CD14-positive monocyte (primary cell): Measurements from ENCODE around the gene CXCL12. TPM values are rescaled to one million over a fixed set of nuclear protein-coding genes. Genes with fewer than 3 reads are reported as not detected.

ENCODE experiments used
- DNase-seq, 3 donors: peaks; one replicate each; pipeline ENCODE4 v3.0.0-alpha.2; 2011 to 2022
- H2AFZ ChIP-seq: 2 replicates; pipeline ENCODE4 v1.6.0; 2012; ENCODE audit warnings: mild to moderate bottlenecking, low read depth, low read length, inconsistent platforms; ENCODE audit not compliant: insufficient read depth, poor library complexity, severe bottlenecking
- H3K27ac ChIP-seq, 2 donors: 1 replicate in 1 of 2; 2 replicates in 1 of 2; pipeline ENCODE4 v1.5.1; 2012 to 2013; ENCODE audit warnings: low read length in 2 of 2, control low read depth in 1 of 2, inconsistent platforms in 1 of 2, low read depth in 1 of 2, mild to moderate bottlenecking in 1 of 2
- H3K27me3 ChIP-seq, 2 donors: one replicate each; pipeline versions ENCODE4 v1.6.0 to v1.6.1; 2011 to 2013; ENCODE audit warnings: low read length in 2 of 2; ENCODE audit not compliant: control insufficient read depth in 2 of 2, insufficient read depth in 2 of 2
- H3K36me3 ChIP-seq, 2 donors: replicated peaks in 1 of 2; 1 replicate in 1 of 2; 2 replicates in 1 of 2; pipeline versions ENCODE4 v1.5.1 to v1.6.1; 2012 to 2013; ENCODE audit warnings: low read length in 2 of 2, control low read depth in 1 of 2, inconsistent platforms in 1 of 2, mild to moderate bottlenecking in 1 of 2; ENCODE audit not compliant: insufficient read depth in 2 of 2, control insufficient read depth in 1 of 2
- H3K4me1 ChIP-seq, 2 donors: 1 replicate in 1 of 2; 2 replicates in 1 of 2; pipeline versions ENCODE4 v1.5.1 to v1.6.1; 2012 to 2013; ENCODE audit warnings: low read length in 2 of 2, control low read depth in 1 of 2, inconsistent platforms in 1 of 2, mild to moderate bottlenecking in 1 of 2, moderate library complexity in 1 of 2; ENCODE audit not compliant: insufficient read depth in 2 of 2, control insufficient read depth in 1 of 2
- H3K4me2 ChIP-seq: replicated peaks from 2 replicates; pipeline ENCODE3; 2012; ENCODE audit warnings: low read length, moderate library complexity, mild to moderate bottlenecking; ENCODE audit not compliant: poor library complexity, severe bottlenecking; ENCODE audit errors: extremely low read depth
- H3K4me3 ChIP-seq, 3 experiments: fragments of 200-600 bp in 1 of 3; sonication (generic) in 1 of 3; replicated peaks in 1 of 3; 1 replicate in 2 of 3; 2 replicates in 1 of 3; pipeline ENCODE4 v1.5.1; 2011 to 2013; ENCODE audit warnings: low read length in 3 of 3, mild to moderate bottlenecking in 3 of 3, control low read depth in 2 of 3, low read depth in 2 of 3, inconsistent platforms in 1 of 3, moderate library complexity in 1 of 3
- H3K79me2 ChIP-seq: 2 replicates; pipeline ENCODE4 v1.6.0; 2012; ENCODE audit warnings: mild to moderate bottlenecking, control low read depth, inconsistent platforms, low read length, moderate library complexity; ENCODE audit not compliant: insufficient read depth
- H3K9ac ChIP-seq: 2 replicates; pipeline ENCODE4 v1.6.0; 2017; ENCODE audit warnings: low read length, mild to moderate bottlenecking; ENCODE audit not compliant: insufficient read depth, poor library complexity, severe bottlenecking
- H3K9me3 ChIP-seq, 2 donors: replicated peaks in 1 of 2; 1 replicate in 1 of 2; 2 replicates in 1 of 2; pipeline versions ENCODE4 v1.5.1 to v1.6.1; 2012 to 2013; ENCODE audit warnings: low read length in 2 of 2, control low read depth in 1 of 2; ENCODE audit not compliant: control insufficient read depth in 1 of 2, insufficient read depth in 1 of 2
- H4K20me1 ChIP-seq: 2 replicates; pipeline ENCODE4 v1.6.0; 2012; ENCODE audit warnings: mild to moderate bottlenecking, low read length, control low read depth, moderate library complexity; ENCODE audit not compliant: insufficient read depth
- H3K27ac Mint-ChIP-seq, 7 donors: one replicate each; pipeline ENCODE4 v1.8.0; 2020; ENCODE audit warnings: mild to moderate bottlenecking in 7 of 7, mixed read lengths in 7 of 7, moderate library complexity in 6 of 7, inconsistent platforms in 2 of 7
- H3K27me3 Mint-ChIP-seq, 3 donors: one replicate each; pipeline ENCODE4 v1.8.0; 2021 to 2022; ENCODE audit warnings: low read depth in 3 of 3, mild to moderate bottlenecking in 3 of 3, mixed read lengths in 3 of 3, moderate library complexity in 3 of 3, inconsistent platforms in 1 of 3
- H3K36me3 Mint-ChIP-seq, 2 donors: one replicate each; pipeline ENCODE4 v1.8.0; 2020; ENCODE audit warnings: mixed read lengths in 2 of 2, inconsistent platforms in 1 of 2, mild to moderate bottlenecking in 1 of 2
- H3K4me1 Mint-ChIP-seq: one replicate; pipeline ENCODE4 v1.8.0; 2020; ENCODE audit warnings: mild to moderate bottlenecking, mixed read lengths
- H3K4me3 Mint-ChIP-seq, 2 donors: one replicate each; pipeline ENCODE4 v1.8.0; 2020; ENCODE audit warnings: mild to moderate bottlenecking in 2 of 2, mixed read lengths in 2 of 2, moderate library complexity in 1 of 2
- H3K9me3 Mint-ChIP-seq, 7 donors: one replicate each; pipeline ENCODE4 v1.8.0; 2020 to 2022; ENCODE audit warnings: mixed read lengths in 7 of 7, mild to moderate bottlenecking in 6 of 7, moderate library complexity in 6 of 7, inconsistent platforms in 2 of 7
- CTCF ChIP-seq: fragments of 200-600 bp; IDR thresholded peaks from one replicate; pipeline ENCODE4 v1.8.0; 2022; ENCODE audit warnings: antibody characterized with exemption, mild to moderate bottlenecking
- WGBS: methylation state at CpG from one replicate; pipeline ENCODE4 v1.1.5; 2013; ENCODE audit warnings: missing lambda C conversion rate; ENCODE audit not compliant: insufficient coverage; 5-methylcytosine and 5-hydroxymethylcytosine counted together
- intact Hi-C, 2 donors: fragments of 100-400 bp; cut with micrococcal nuclease; formaldehyde crosslinking; loops; one replicate each; pipeline versions ENCODE4 v1.15.0 to v1.15.1; 2023
- polyA plus RNA-seq, 3 donors: library from polyadenylated mRNA; depleted of rRNA in 1 of 3; unstranded in 2 of 3; stranded (reverse) in 1 of 3; fragments of 300-500 nt in 2 of 3; fragments of >200 nt in 1 of 3; fragmentation: Illumina TruSeq in 2 of 3; gene quantifications; 1 replicate in 2 of 3; 2 replicates in 1 of 3; pipeline ENCODE4 v1.2.3, GENCODE V29; 2012 to 2021

The CXCL12 gene
- polyA plus RNA-seq, 3 donors = 0.21 TPM; not detected in 2

- Histone ChIP-seq H3K79me2 (no peaks in the 10 kb centered on the region), H3K4me1 (no peaks in the 10 kb centered on the region), H3K9me3 (no peaks in the 10 kb centered on the region), H3K4me3 (no peak overlapping the region), H3K9ac (no peak overlapping the region), H2AFZ (no peak overlapping the region), H3K4me2 (no peak overlapping the region), H3K27ac (no peak overlapping the region), H4K20me1 (no peaks in the 10 kb centered on the region), H3K27me3 (no peaks in the 10 kb centered on the region), H3K36me3 (no peaks in the 10 kb centered on the region)
- TF ChIP-seq CTCF = no peak
- intact Hi-C loops = no loop called here
- 100% methylated on average over 5 of the region's 5 CpGs for WGBS
- Mint-ChIP-seq H3K4me1 (no peaks in the 10 kb centered on the region), H3K9me3 (peaks cover 4 to 31% (median 11%) of the 10 kb centered on the region in 7 donors), H3K4me3 (no peak overlapping the region), H3K36me3 (no peaks in the 10 kb centered on the region), H3K27ac (no peak overlapping the region), H3K27me3 (peaks cover 2 to 12% (median 6%) of the 10 kb centered on the region in 3 donors)
- DNase-seq = no peak
These were observed 42.1 kb upstream of the CXCL12 start for GRCh38 chr10:44427037-44427436.

GRCh38 chr10:44426247-44427034 is 41.5 kb upstream of the CXCL12 start:
- Histone ChIP-seq H3K9ac (no peak overlapping the region), H3K27ac (no peak overlapping the region), H3K9me3 (no peaks in the 10 kb centered on the region), H3K27me3 (no peaks in the 10 kb centered on the region), H3K4me1 (no peaks in the 10 kb centered on the region), H3K4me2 (no peak overlapping the region), H2AFZ (no peak overlapping the region), H4K20me1 (no peaks in the 10 kb centered on the region), H3K36me3 (no peaks in the 10 kb centered on the region), H3K4me3 (no peak overlapping the region), H3K79me2 (no peaks in the 10 kb centered on the region)
- intact Hi-C loops = no loop called here
- Mint-ChIP-seq H3K4me3 (no peak overlapping the region), H3K4me1 (no peaks in the 10 kb centered on the region), H3K9me3 (peaks cover 4 to 26% (median 8%) of the 10 kb centered on the region in 7 donors), H3K27me3 (peaks cover 2 to 12% (median 2%) of the 10 kb centered on the region in 3 donors), H3K36me3 (no peaks in the 10 kb centered on the region), H3K27ac (no peak overlapping the region)
- TF ChIP-seq CTCF = no peak
- no peak for DNase-seq
- WGBS = 98% methylated on average over 5 of the region's 8 CpGs
